C4-2B (cell line): ENCODE results near the gene ETF1.

Experiments
- H3K27ac ChIP-seq: fragments of 450-650 bp; 2 replicates; pipeline ENCODE4 v1.5.1; 2017
- CTCF ChIP-seq: fragments of 450-650 bp; conservative IDR thresholded peaks from 2 replicates; pipeline ENCODE4 v1.5.1; 2017; ENCODE audit warnings: mild to moderate bottlenecking
- ZFX ChIP-seq: fragments of 450-650 bp; IDR thresholded peaks from 2 replicates; pipeline ENCODE4 v1.6.1; 2017

ETF1 gene

GRCh38 chr5:138459311-138459933, 83.6 kb downstream of the ETF1 start:
- H3K27ac ChIP-seq: no peak overlapping the region
- TF ChIP-seq ZFX (no peak), CTCF (no peak)

- no peak overlapping the region for H3K27ac ChIP-seq
- TF ChIP-seq CTCF (no peak), ZFX (no peak)
These were observed 84.2 kb downstream of the ETF1 start for GRCh38 chr5:138458856-138459255.

GRCh38 chr5:138458384-138458783, 84.7 kb downstream of the ETF1 start:
- no peak overlapping the region for H3K27ac ChIP-seq
- TF ChIP-seq CTCF: no peak
- TF ChIP-seq ZFX: no peak

- TF ChIP-seq ZFX (no peak), CTCF (no peak)
These were observed 85.3 kb downstream of the ETF1 start for GRCh38 chr5:138457531-138458275.

More at GRCh38 chr5:138457531-138458275, 85.3 kb downstream of the ETF1 start:
- no peak overlapping the region for H3K27ac ChIP-seq
